ENCODE data around the gene TMEM203. TPM values are rescaled to one million over a fixed set of nuclear protein-coding genes. Genes with fewer than 3 reads are reported as not detected.

TMEM203 gene
- total RNA-seq, 4 donors from 2014 or later: 11.6 to 33.5 (median 27.6) TPM

GRCh38 chr9:137223078-137223970 lies 17.9 kb upstream of the TMEM203 start:
- H3K27ac ChIP-seq: peak overlapping the region; percentile 85 to 93 (median 90)
- peak; percentile 97 to 99 (median 97) for DNase-seq
- peaks cover 8 to 45% (median 18%) of the 10 kb centered on the region in 4 donors for H3K4me1 ChIP-seq
- H3K36me3 ChIP-seq: no peaks in the 10 kb centered on the region
- peak overlapping the region; percentile 62 to 84 (median 72) for H3K4me3 ChIP-seq
- H3K27me3 ChIP-seq: no peaks in the 10 kb centered on the region
- TF ChIP-seq POLR2A (IDR thresholded peaks at IDR 0.05): peak; percentile 22 to 71
- TF ChIP-seq CTCF (IDR thresholded peaks at IDR 0.05): no peak
- H3K9me3 ChIP-seq: no peaks in the 10 kb centered on the region

- Histone ChIP-seq H3K9me3 (no peaks in the 10 kb centered on the region), H3K4me1 (peaks cover 8 to 44% (median 17%) of the 10 kb centered on the region in 4 donors), H3K4me3 (peak within 1 kb of the TSS; percentile 62 to 84 (median 72)), H3K36me3 (no peaks in the 10 kb centered on the region), H3K27me3 (no peaks in the 10 kb centered on the region), H3K27ac (peak within 1 kb of the TSS; percentile 85 to 93 (median 90))
- no peak for TF ChIP-seq CTCF (IDR thresholded peaks at IDR 0.05)
- no peak for TF ChIP-seq POLR2A (IDR thresholded peaks at IDR 0.05)
- peak in 1 of 3 donors; percentile 67 for DNase-seq
These were observed 17.0 kb upstream of the TMEM203 start, which contains the start of gene RNF208 for GRCh38 chr9:137222190-137223077. Gene RNF208 (minus strand): TSS chr9:137222240. CDS start chr9:137221212, 1,028 bp downstream.

GRCh38 chr9:137221506-137222111 lies 16.2 kb upstream of the TMEM203 start:
- DNase-seq: peak in 1 of 3 donors; percentile 68
- H3K4me3 ChIP-seq: peak overlapping the region; percentile 17 to 81 (median 44)
- H3K36me3 ChIP-seq: no peaks in the 10 kb centered on the region
- H3K9me3 ChIP-seq: no peaks in the 10 kb centered on the region
- H3K27ac ChIP-seq: peak overlapping the region in 2 of 4 donors; percentile 17 to 55
- H3K4me1 ChIP-seq: peaks cover 7 to 44% (median 15%) of the 10 kb centered on the region in 4 donors
- TF ChIP-seq CTCF (IDR thresholded peaks at IDR 0.05) (no peak), POLR2A (IDR thresholded peaks at IDR 0.05) (no peak)
- H3K27me3 ChIP-seq: no peaks in the 10 kb centered on the region

GRCh38 chr9:137221095-137221505 lies 15.7 kb upstream of the TMEM203 start:
- Histone ChIP-seq H3K36me3 (no peaks in the 10 kb centered on the region), H3K27ac (no peak overlapping the region), H3K27me3 (no peaks in the 10 kb centered on the region), H3K4me3 (peak overlapping the region in 2 of 4 donors; percentile 45 to 81), H3K9me3 (no peaks in the 10 kb centered on the region), H3K4me1 (peaks cover 7 to 44% (median 15%) of the 10 kb centered on the region in 4 donors)
- TF ChIP-seq CTCF (IDR thresholded peaks at IDR 0.05): no peak
- TF ChIP-seq POLR2A (IDR thresholded peaks at IDR 0.05): no peak
- DNase-seq: no peak
